Measurements from ENCODE around the gene TMEM141.

Gene TMEM141

GRCh38 chr9:136790640-136791515, at the start of gene TMEM141:
TMEM141 (plus strand) TSS chr9:136791344; CDS start chr9:136791371, 27 bp downstream.
- peak; percentile 99 for DNase-seq (ENCODE audit: low read depth)

DNA sequence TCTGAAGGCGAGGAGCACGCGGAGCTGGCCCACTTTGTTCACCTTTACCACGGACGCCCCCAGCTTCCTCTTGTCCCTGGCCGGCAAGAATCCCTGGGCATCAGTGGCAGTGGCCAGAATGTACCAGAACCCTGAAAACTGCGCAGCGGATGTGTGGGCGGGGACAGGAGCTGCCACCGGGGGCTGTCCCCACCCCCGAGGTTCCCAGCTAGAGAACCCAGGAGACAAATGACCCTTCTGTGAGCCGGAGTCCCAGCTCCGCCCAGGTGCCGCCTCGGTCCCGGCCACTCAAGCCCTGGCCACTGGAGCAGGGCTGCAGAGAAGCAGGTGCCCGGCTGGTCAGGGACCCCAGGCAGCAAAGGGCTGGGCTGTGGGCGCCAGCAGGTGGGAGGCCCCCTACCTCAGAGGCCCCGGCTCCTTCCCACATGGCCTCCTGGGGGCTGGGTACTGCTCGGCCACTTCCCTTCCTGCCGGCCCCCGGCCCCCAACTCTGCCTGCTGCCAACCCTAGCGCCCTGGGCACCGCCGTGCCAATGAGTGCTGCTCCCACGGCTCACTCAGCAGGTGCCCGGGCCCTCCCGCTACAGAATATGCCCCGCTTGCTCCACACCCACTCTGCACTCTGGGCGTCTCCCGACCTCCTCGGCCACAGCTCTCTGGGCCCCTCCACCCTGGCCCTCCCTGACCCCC, 49.1 kb upstream of the TMEM141 start:
- DNase-seq (ENCODE audit: low read depth): no peak

DNA sequence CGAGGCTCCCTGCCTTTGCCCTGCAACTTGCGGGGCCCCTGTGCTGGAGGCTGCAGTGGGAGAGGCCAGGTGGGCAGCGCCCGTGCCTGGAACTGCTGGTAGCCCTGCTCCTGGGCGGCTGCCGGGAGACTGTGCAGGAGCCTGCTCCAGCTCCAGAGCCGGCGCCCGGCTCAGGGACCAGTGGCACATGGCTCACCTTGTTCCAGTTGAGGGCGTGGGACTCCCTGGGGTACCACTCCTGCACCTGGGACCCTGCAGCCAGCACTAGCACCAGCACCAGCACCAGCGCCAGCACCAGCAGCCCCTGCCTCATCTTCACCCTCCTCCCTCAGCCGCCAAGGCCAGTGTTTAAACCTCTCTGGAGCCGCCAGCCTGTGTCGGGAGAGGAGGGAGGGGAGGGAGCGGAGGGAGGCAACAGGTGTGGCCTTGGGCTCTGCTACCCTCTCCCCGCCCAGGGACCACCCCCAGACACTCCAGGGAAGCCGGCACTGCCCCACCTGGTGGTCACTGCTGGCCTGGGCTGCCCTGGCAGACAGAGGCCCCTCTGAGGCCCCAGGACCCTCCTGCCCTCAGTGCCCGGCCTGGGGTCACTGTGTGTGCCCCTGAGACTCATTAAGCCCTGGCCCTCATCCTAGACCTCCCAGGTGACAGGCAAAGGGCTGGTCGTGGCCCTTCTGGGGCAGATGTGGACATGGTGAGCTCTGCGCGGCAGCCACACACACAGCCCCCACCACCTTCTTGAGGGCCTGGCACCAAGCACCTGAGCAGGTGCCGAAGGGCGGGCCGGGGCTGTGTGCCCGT, 48.4 kb upstream of the TMEM141 start, which contains the start of gene LCN10:
Gene LCN10, minus strand, starts transcription at position 350 of the 801 bp plus-strand sequence. Its CDS starts 37 bp downstream, at position 313.
- no peak for DNase-seq (ENCODE audit: low read depth)

- no peak for DNase-seq (ENCODE audit: low read depth)
Measured at GRCh38 chr9:136743639-136744211, 47.4 kb upstream of the TMEM141 start.

DNA sequence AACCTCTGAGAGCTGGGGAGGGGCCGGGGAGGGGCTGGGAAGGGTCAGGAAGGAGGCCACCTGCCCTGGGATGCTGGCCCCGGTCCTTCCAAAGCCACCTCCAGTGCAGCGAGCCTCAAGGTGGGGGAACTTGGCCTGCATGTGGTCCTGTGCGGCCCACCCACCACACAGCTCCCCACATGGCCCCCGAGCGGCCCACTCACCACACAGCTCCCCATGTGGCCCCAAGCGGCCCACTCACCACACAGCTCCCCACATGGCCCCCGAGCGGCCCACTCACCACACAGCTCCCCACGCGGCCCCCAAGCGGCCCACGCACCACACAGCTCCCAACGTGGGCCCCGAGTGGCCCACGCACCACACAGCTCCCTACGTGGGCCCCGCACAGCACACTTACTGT, 46.4 kb upstream of the TMEM141 start:
- DNase-seq (ENCODE audit: low read depth): no peak

DNA sequence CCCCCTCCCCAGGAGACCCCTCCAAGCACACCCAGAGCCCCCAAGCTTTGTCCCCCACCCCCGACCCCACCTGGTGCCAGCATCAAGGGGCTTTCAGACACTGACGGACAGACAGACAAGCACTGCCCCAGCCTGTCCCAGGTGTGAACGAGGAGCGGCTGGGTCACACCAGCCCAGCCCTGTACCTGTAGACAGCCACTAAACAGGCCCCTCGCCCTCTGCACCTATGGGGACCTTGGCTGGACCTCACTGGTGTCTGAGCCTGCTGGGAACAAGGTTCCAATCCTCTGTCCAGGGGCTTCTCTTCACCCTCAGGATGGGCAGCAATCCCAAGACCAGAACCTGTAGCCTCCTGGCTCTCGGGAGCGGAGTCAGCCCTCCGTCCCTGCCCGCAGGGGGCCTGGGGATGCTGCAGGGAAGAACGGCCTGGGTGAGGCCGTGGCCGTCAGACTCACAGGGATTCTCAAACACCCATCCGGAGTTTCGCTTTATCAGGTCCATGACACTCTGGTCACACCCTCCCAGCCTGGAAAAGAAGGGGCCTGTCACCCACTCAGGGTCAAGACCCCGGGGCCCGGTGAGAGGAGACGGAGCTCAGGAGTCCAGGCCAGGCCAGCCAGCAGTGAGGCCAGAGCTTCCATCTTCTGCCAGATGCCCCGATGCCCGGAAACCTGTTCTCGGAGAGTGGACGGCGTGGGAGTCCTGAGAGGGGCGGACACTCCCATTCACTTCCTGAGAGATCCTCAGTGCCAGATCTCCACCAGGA, 45.6 kb upstream of the TMEM141 start:
- DNase-seq (ENCODE audit: low read depth): no peak

DNA sequence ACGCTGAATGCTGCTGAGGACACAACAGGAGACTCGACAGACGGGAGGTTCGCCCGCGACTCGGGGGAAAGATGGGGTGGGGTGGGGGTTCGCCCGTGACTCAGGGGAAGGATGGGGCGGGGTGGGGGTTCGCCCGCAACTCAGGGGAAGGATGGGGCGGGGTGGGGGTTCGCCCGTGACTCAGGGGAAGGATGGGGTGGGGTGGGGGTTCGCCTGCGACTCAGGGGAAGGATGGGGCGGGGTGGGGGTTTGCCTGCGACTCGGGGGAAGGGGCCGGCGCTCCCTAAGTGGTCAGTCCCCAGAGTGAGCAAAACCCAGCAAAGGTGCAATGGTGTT, 45.0 kb upstream of the TMEM141 start:
- DNase-seq (ENCODE audit: low read depth): no peak

DNA sequence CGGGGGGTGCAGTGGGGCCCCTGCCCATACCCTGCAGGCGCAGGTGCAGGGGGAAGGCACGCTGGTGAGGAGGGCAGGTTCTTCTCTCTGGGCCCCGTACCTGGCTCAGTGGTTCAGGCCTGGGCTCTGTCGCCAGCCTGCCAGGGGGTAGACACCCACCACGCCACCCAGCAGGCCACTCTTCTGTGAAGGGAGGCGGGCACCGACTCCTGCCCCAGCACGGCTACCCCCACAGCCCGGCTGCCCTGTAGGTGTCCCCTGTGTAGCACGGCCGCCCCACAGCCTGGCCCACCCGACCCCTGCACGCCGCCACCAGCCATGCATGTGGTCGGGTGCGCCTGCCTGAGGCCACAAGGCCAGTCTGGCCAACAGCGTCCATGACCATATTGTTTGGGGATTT, 44.5 kb upstream of the TMEM141 start:
- DNase-seq (ENCODE audit: low read depth): no peak

DNA sequence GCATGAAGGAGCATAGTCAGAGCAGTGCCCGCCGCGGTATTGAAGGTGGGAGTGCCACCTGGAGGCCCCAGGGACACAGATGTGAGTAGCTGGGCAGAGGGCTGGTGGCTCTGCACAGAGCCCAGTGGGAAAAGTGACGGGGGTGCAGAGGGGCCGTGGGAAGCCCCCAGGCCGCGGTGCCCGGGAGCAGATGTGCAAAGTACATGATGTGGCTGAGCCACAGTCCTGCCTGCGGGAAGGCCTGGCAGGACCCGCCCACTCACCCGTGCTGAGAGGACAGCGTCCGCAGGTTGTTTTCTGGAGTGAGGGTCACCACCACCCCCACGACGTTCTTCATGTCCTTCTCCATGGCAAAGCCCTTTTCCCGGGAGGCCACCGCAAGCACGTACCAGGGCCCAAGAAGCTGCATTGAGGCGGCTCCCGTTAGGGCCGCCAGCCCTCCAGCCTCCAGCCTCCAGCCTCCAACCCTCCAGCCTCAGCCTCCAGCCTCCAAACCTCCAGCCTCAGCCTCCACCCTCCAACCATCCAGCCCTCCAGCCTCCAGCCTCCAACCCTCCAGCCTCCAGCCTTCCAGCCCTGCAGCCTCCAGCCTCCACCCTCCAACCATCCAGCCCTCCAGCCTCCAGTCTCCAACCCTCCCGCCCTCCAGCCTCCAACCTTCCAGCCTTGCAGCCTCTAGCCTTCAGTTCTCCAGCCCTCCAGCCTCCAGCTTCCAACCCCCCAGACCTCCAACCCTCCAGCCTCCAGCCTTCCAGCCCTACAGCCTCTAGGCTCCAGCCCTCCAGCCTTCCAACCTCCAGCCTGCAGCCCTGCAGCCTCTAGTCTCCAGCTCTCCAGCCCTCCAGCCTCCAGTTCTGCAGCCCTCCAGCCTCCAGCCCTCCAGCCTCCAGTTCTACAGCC, 43.7 kb upstream of the TMEM141 start:
- no peak for DNase-seq (ENCODE audit: low read depth)

DNA sequence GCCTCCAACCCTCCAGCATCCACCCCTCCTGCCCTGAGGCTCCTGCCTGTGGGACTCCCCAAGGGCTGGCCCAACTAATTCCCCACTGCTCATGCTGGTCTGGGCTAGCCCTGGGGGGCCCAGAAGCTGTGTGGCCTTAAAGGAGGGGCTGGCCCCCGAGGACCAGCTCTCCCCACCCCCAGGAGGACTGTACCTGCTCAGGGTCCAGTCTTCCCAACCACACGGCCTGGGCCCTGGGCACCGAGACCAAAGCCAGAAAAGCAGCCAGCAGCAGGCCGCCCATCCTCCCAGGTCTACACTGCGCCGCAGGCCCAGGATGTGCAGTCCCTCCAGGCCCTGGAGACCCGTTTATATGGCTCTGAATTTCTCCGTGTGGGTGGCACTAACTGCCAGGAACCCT, 42.9 kb upstream of the TMEM141 start, which contains the start of gene LCN6:
Gene LCN6, minus strand, starts transcription at position 325 of the 400 bp plus-strand sequence. Its CDS starts 42 bp downstream, at position 283.
- no peak for DNase-seq (ENCODE audit: low read depth)

DNA sequence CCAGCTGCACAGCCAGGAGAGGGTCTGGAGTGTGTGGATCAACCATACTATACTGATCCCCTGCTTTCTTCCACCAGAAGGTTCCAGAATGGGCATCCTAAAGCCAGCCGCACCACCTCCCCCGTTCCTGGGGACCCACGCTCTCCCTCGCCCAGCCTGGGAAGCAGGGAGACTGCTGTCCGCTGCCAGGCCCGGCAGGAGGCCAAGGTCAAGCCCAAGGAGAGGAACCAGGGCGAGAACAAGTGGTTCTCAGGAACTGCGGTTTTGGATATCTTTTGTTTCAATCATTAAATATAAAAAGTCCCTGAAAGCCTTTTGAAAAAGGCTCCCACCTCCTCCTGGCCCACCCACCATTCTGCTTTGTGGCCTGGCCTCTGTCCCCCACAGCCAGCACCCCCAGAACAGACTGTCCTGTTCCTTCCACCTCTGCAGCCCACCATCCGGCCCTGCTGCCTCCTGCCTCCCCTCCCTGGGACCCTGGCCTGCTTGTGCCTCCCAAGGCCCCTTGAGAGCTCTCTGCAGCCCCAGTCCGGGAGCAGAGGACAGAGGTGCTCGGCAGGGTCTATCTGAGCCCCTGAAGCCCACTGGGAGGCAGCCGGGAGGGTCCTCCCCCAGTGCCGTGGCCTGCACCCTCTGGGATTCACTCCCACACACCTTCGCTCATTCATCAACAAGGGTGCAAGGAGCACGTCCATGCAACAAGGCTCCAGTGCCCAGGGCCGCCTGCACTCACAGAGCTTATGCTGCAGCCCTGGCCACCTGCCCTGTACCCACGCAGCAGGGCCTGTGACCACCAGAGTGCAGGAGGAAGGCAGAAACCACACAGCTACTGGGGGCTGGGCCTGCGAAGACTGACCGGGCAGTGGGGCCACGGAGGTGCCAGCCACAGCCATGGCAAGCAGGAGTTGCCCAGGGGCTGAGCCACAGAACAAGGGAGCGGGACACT, 42.2 kb upstream of the TMEM141 start:
- DNase-seq (ENCODE audit: low read depth): no peak

DNA sequence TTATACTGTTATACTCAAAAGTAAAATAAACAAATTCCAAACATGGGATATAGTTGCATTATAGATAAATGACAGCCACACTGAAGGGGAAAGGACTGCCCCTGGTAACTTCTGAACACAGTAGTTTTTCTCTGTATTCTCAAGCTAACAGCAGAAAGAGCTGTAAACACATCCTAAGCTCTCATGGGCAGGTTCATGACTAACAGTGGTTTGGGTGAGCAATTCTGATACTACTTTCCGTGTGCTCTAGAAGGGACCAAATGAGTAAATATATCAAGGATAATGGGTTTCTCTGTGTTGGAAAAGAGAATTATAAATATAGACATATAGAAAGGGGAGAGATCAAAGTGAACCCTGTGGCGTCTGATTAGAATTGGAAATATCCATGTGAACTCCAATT, 40.6 kb upstream of the TMEM141 start:
- DNase-seq (ENCODE audit: low read depth): peak; percentile 59

DNA sequence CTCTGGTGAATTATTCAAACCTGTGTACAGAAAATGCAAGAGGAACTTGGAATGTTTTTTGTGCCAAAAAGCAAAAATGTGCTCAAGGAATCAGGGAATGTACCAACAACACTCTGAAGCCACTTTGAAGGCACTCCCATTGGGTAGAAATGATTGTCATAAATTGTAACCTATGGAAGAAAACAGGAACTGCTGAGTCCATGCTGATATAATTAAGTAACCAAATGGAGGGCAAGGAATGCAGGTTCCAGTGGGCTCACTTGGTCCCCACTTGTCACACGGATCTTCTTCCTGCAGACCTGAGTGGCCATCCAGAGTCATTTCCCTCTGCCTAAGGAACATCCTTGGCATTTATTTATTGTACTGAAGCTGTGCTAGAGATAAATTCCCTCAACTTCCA, 39.9 kb upstream of the TMEM141 start:
- no peak for DNase-seq (ENCODE audit: low read depth)

DNA sequence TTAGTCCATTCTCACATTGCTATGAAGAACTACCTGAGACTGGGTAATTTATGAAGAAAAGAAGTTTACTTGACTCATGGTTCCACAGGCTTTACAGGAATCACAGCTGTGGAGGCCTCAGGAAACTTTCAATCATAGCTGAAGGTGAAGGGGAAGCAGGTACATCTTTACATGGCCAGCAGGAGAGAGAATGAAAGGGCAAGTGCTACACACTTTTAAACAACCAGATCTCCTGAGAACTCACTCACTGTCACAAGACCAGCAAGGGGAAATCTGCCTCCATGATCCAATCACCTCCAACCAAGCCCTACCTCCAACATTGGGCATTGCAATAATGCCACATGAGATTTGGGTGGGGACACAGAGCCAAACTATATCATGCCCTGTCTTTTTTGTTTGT, 39.3 kb upstream of the TMEM141 start:
- DNase-seq (ENCODE audit: low read depth): no peak

DNA sequence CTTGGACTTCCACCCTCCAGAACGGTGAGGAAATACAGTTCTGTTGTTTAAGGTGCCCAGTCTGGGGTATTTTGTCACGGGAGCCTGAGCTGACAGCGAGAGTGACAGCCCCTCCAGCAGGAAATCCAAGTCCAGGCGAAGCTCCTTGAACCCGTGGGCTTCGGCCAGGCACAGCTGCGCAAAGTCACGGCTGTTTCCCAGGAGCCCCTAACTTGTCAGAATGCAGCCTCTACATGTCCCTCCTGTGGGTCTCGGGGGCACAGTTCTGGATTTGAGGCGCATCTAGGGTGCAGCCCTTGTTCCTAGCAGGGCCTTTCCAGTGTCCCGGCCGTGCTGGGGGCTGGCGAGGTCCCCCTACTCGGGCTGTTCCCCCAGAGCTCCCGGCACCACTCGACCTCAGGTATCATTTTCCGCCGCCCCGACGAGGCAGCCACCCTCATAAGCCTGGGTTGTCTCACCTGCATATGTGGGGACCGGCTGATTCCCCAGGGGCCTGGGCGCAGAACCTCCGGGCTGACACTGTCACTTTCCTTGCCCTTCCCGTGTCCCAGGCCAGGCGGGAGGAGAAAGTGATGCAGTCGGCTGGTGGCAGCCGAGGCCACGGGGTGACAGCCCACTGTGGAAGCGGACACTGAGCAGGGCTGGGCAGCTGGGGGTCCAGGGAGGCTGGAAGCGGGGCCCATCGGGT, 37.6 kb upstream of the TMEM141 start:
- no peak for DNase-seq (ENCODE audit: low read depth)

DNA sequence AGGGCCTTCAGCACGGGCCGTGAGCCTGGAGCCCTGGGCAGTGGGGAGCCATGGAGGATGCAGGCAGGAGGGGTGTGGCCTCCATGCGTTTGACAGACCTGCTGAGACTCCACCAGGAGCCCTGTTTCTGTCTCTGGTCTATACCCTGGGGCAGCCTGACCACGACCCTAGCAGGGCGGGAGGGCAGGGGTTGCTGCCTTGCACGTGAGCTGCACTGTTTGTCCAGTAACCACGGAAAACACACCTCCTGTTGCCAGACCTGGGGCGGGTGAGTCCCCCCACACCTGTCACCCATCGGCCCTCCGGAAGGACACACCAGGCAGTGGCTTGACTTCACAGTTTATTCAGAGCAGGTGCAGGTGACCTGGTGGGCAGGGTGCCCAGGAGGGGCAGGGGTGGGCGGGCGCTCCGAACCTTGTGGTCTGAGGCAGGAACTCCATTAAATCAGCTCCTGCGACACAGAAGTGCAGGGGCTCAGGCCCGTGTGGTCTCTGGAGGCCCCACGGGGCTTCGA, 37.0 kb upstream of the TMEM141 start:
- DNase-seq (ENCODE audit: low read depth): no peak

DNA sequence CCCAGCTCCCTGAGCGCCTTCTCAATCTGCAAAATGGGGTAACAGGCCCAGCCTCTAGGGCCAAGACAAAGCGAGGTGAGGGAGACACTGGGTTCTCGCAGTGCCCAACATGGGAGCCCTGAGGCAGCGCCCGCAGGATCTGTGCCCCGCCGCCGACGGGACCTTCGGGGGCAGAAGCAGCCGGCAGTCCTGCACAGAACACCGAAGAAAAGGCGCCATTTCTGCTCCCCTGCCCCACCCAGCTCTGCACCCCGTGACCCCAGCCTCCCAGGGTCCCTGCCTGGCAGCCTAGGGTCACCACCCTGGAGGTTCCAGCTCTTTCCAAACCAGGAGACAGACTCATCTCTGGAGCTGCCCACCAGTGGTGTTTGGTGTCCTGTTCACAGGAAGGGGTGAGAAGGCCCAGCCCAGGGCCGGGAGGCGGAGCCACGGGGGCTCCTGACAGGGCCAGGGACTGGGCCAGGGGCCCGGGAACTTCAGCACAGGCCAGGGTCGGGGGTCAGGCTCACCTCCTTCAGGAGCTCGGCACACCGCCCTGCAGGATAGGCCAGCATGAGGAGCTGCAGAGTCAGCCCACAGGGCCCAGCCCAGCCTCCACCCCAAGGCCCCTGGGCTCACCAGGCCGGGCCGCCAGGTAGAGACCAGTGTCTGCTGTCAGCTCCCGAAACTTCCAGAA, 36.4 kb upstream of the TMEM141 start:
- no peak for DNase-seq (ENCODE audit: low read depth)

Measured in ELR (cell line).